22Rv1 (cell line): Measurements from ENCODE around the gene PRAMEF13.
"Not testable (repeated sequence)": the region's sequence is repeated elsewhere in the genome, so short reads cannot be mapped to it uniquely, and the experiment has no call there.

Experiments
- H3K27ac ChIP-seq: fragments of 450-650 bp; 2 replicates; pipeline ENCODE4 v1.5.1; 2017
- CTCF ChIP-seq: fragments of 450-650 bp; IDR thresholded peaks from 2 replicates; pipeline ENCODE4 v1.5.1; 2017; ENCODE audit warnings: mild to moderate bottlenecking
- ZFX ChIP-seq: fragments of 450-650 bp; IDR thresholded peaks from 2 replicates; pipeline ENCODE4 v1.6.1; 2017; ENCODE audit warnings: antibody characterized with exemption, borderline replicate concordance

The PRAMEF13 gene

GRCh38 chr1:13224480-13225060 lies 23.4 kb upstream of the PRAMEF13 start:
- no peak for TF ChIP-seq CTCF
- TF ChIP-seq ZFX: no peak
- no peak overlapping the region for H3K27ac ChIP-seq

- H3K27ac ChIP-seq: not testable (repeated sequence)
Observed at GRCh38 chr1:13222788-13223187, 21.6 kb upstream of the PRAMEF13 start.

GRCh38 chr1:13219203-13219602 lies 18.0 kb upstream of the PRAMEF13 start:
- H3K27ac ChIP-seq: not testable (repeated sequence)

GRCh38 chr1:13216619-13217018 lies 15.4 kb upstream of the PRAMEF13 start:
- H3K27ac ChIP-seq: not testable (repeated sequence)

- not testable (repeated sequence) for H3K27ac ChIP-seq
Observed at GRCh38 chr1:13208712-13209111, 7.5 kb upstream of the PRAMEF13 start.

- H3K27ac ChIP-seq: not testable (repeated sequence)
Observed at GRCh38 chr1:13171548-13171947, 29.7 kb downstream of the PRAMEF13 start, which contains the start of gene PRAMEF9. TSS of gene PRAMEF9 (plus strand) at chr1:13171848. CDS start at chr1:13175281, 3,433 bp downstream.

- H3K27ac ChIP-seq: not testable (repeated sequence)
Observed at GRCh38 chr1:13165531-13165930, 35.7 kb downstream of the PRAMEF13 start, which contains the start of gene HNRNPCL4. TSS of gene HNRNPCL4 (minus strand) at chr1:13165631. CDS start at chr1:13165467, 164 bp downstream.

GRCh38 chr1:13155909-13156308 lies 45.3 kb downstream of the PRAMEF13 start, which contains the start of gene PRAMEF26:
TSS of gene PRAMEF26 (minus strand) at chr1:13156009. CDS start at chr1:13153095, 2,914 bp downstream.
- not testable (repeated sequence) for H3K27ac ChIP-seq
